Endothelial cell of umbilical vein (primary cell): ENCODE measurements around the gene SLC33A1. TPM values are rescaled to one million over a fixed set of nuclear protein-coding genes. Genes with fewer than 3 reads are reported as not detected.

Experiments
- BruUV-seq: library from RNA; stranded (reverse); fragments of 400-500 nt; replicated peaks from 2 replicates; lab custom pipeline; 2021; lab: Mats Ljungman, UMichigan
- CTCF ChIA-PET: fragments of 300-600, 350-600 bp; sonication (Branson Sonifier 250); formaldehyde crosslinking; loops from one replicate; lab custom pipeline; 2021; ENCODE audit warnings: antibody characterized with exemption, inconsistent platforms; lab: Charles Lee
- POLR2A ChIA-PET: fragments of 300-600, 350-600 bp; sonication (Branson Sonifier 250); formaldehyde crosslinking; loops from one replicate; lab custom pipeline; 2021; ENCODE audit warnings: antibody characterized with exemption, inconsistent platforms; lab: Charles Lee
- DNase-seq: peaks from one replicate; pipeline ENCODE4 v3.0.0-alpha.2; 2011; ENCODE audit warnings: low read depth, low spot score
- FAIRE-seq: peaks from 2 replicates; lab custom pipeline; 2011; peaks lifted over from hg19 to GRCh38; lab: Jason Lieb, UNC
- H2AFZ ChIP-seq: 2 replicates; pipeline ENCODE4 v1.6.0; 2012; ENCODE audit warnings: low read depth, low read length, control low read depth, inconsistent platforms
- H3K27ac ChIP-seq: 2 replicates; pipeline ENCODE4 v1.5.1; 2011; ENCODE audit warnings: low read depth, mild to moderate bottlenecking, control low read depth, low read length, moderate library complexity; ENCODE audit not compliant: insufficient read depth
- H3K27me3 ChIP-seq, 2 experiments: 2 replicates each; pipeline versions ENCODE4 v1.6.0 to v1.6.1; 2011; ENCODE audit warnings: low read length in 2 of 2, mixed read lengths in 1 of 2; ENCODE audit not compliant: control insufficient read depth in 2 of 2, insufficient read depth in 2 of 2
- H3K36me3 ChIP-seq, 2 experiments: 2 replicates in 1 of 2; 3 replicates in 1 of 2; pipeline ENCODE4 v1.5.1; 2011; ENCODE audit warnings: low read length in 2 of 2, mild to moderate bottlenecking in 1 of 2, moderate library complexity in 1 of 2; ENCODE audit not compliant: control insufficient read depth in 2 of 2, insufficient read depth in 2 of 2; ENCODE audit errors: extremely low read depth in 1 of 2
- H3K4me1 ChIP-seq: 3 replicates; pipeline ENCODE4 v1.5.1; 2011; ENCODE audit warnings: mild to moderate bottlenecking, low read length; ENCODE audit not compliant: control insufficient read depth, insufficient read depth; ENCODE audit errors: extremely low read depth
- H3K4me2 ChIP-seq: 2 replicates; pipeline ENCODE4 v1.6.1; 2011; ENCODE audit warnings: low read length, control low read depth, mixed read lengths; ENCODE audit not compliant: insufficient read depth
- H3K4me3 ChIP-seq, 3 experiments: fragments of 200-600 bp in 1 of 3; sonication (generic), shearing (Covaris generic) in 1 of 3; replicated peaks in 1 of 3; 2 replicates each; pipeline ENCODE4 v1.5.1; 2011 to 2016; ENCODE audit warnings: control low read depth in 3 of 3, low read length in 3 of 3, mild to moderate bottlenecking in 2 of 3, inconsistent platforms in 1 of 3, low read depth in 1 of 3, moderate library complexity in 1 of 3; ENCODE audit not compliant: insufficient read depth in 1 of 3
- H3K79me2 ChIP-seq: 2 replicates; pipeline ENCODE4 v1.6.0; 2012; ENCODE audit warnings: low read length, inconsistent platforms; ENCODE audit not compliant: control insufficient read depth, insufficient read depth
- H3K9ac ChIP-seq: replicated peaks from 2 replicates; pipeline ENCODE3; 2011; ENCODE audit warnings: low read length, control low read depth; ENCODE audit not compliant: insufficient read depth; ENCODE audit errors: extremely low read depth
- H3K9me1 ChIP-seq: replicated peaks from 3 replicates; pipeline ENCODE4 v1.6.0; 2011; ENCODE audit warnings: mild to moderate bottlenecking, low read length; ENCODE audit not compliant: control insufficient read depth, insufficient read depth; ENCODE audit errors: extremely low read depth
- H3K9me3 ChIP-seq: replicated peaks from 2 replicates; pipeline ENCODE4 v1.5.1; 2012; ENCODE audit warnings: low read length, inconsistent platforms; ENCODE audit not compliant: control insufficient read depth, insufficient read depth
- H4K20me1 ChIP-seq: replicated peaks from 2 replicates; pipeline ENCODE3; 2011; ENCODE audit warnings: mild to moderate bottlenecking, low read length; ENCODE audit not compliant: control insufficient read depth, insufficient read depth; ENCODE audit errors: extremely low read depth
- CTCF ChIP-seq, 2 donors: IDR thresholded peaks; 1 replicate in 1 of 2; 2 replicates in 1 of 2; pipeline ENCODE4 v1.5.1; 2011; ENCODE audit warnings: low read length in 2 of 2, mild to moderate bottlenecking in 2 of 2, moderate library complexity in 2 of 2, control low read depth in 1 of 2, inconsistent platforms in 1 of 2, low read depth in 1 of 2; ENCODE audit not compliant: insufficient read depth in 1 of 2; ENCODE audit errors: extremely low read depth in 1 of 2
- EZH2 ChIP-seq: IDR thresholded peaks from 2 replicates; pipeline ENCODE4 v1.6.1; 2012; ENCODE audit warnings: borderline replicate concordance, low read depth, mild to moderate bottlenecking, moderate library complexity, low read length, inconsistent platforms; ENCODE audit not compliant: severe bottlenecking
- FOS ChIP-seq: IDR thresholded peaks from 2 replicates; pipeline ENCODE4 v1.6.1; 2011; ENCODE audit warnings: mild to moderate bottlenecking, low read length, moderate library complexity, borderline replicate concordance; ENCODE audit not compliant: insufficient read depth
- GATA2 ChIP-seq: IDR thresholded peaks from 2 replicates; pipeline ENCODE4 v1.7.0; 2011; ENCODE audit warnings: low read depth, mild to moderate bottlenecking, moderate library complexity, mixed read lengths, low read length; ENCODE audit not compliant: insufficient read length, insufficient read depth
- JUN ChIP-seq: IDR thresholded peaks from 2 replicates; pipeline ENCODE4 v1.6.1; 2011; ENCODE audit warnings: borderline replicate concordance, low read depth; ENCODE audit not compliant: insufficient read length, insufficient read depth
- MAX ChIP-seq: IDR thresholded peaks from 2 replicates; pipeline ENCODE4 v1.6.1; 2011; ENCODE audit not compliant: insufficient read depth, insufficient read length
- MYC ChIP-seq: IDR thresholded peaks from one replicate; pipeline ENCODE4 v1.6.1; 2011; ENCODE audit warnings: mild to moderate bottlenecking, low read depth, low read length
- POLR2A ChIP-seq: IDR thresholded peaks from 2 replicates; pipeline ENCODE4 v1.6.1; 2012; ENCODE audit warnings: low read depth, mild to moderate bottlenecking, control low read depth, low read length
- POLR2AphosphoS5 ChIP-seq: IDR thresholded peaks from 2 replicates; pipeline ENCODE4 v1.6.1; 2012; ENCODE audit warnings: low read depth, mild to moderate bottlenecking, control low read depth, low read length, moderate library complexity; ENCODE audit not compliant: insufficient read depth
- dilution Hi-C: fragments of 300-500 bp; cut with MboI; formaldehyde crosslinking; loops from one replicate; pipeline ENCODE4 v1.15.0; 2019; ENCODE audit warnings: low sequenced_read_pairs; ENCODE audit not compliant: extremely low pct_ligation_motif_present
- intact Hi-C: fragments of 100-400 bp; cut with micrococcal nuclease; formaldehyde crosslinking; loops from one replicate; pipeline ENCODE4 v1.10.0; 2022
- polyA plus RNA-seq, 4 experiments: library from polyadenylated mRNA; depleted of rRNA in 3 of 4; stranded (reverse) in 3 of 4; unstranded in 1 of 4; fragments of >200 nt; gene quantifications; 2 replicates each; pipeline versions ENCODE4 v1.2.1 to v1.2.3, GENCODE V29; 2011 to 2012; ENCODE audit warnings: missing spikeins in 1 of 4
- total RNA-seq: library from RNA; stranded (reverse); gene quantifications from 2 replicates; pipeline ENCODE4 v1.2.3, GENCODE V29; 2021

Gene SLC33A1
- total and polyA plus RNA-seq, 2 donors (not counting 3 experiments of a cell fraction or from before 2014, with no cell fraction given), result 28.4 to 30.3 TPM

GRCh38 chr3:155889212-155889611 is 35.0 kb upstream of the SLC33A1 start:
- Histone ChIP-seq H3K4me3 (no peak overlapping the region), H3K79me2 (peaks cover 84% of the 10 kb centered on the region), H3K9me1 (no peaks in the 10 kb centered on the region), H2AFZ (no peak overlapping the region), H3K27me3 (no peaks in the 10 kb centered on the region), H4K20me1 (peaks cover 2% of the 10 kb centered on the region), H3K9me3 (no peaks in the 10 kb centered on the region), H3K36me3 (no peaks in the 10 kb centered on the region), H3K4me1 (peaks cover 13% of the 10 kb centered on the region), H3K27ac (no peak overlapping the region), H3K4me2 (no peak overlapping the region), H3K9ac (no peak overlapping the region)
- ChIA-PET CTCF (interaction anchor here (1.8 kb wide), 1 partner anchor 83 kb away, joined by 11 read pairs; the partner anchor contains the start of gene C3orf33), POLR2A (no interaction called here)
- intact Hi-C loops (no loop called here), dilution Hi-C loops (no loop called here)
- no peak for DNase-seq
- no TSS peak for BruUV-seq
- TF ChIP-seq POLR2AphosphoS5 (no peak), EZH2 (no peak), GATA2 (no peak), CTCF (IDR thresholded peaks at IDR 0.05; ENCODE audit: extremely low read depth in 1 of 2, insufficient read depth in 1 of 2, low read depth in 1 of 2, low read length in 2 of 2) (no peak), JUN (no peak), MAX (no peak), FOS (no peak), POLR2A (no peak), MYC (no peak)
- FAIRE-seq, result no peak
